NOMO-1 (cell line): ENCODE data around the gene TMED1.
A peak's percentile ranks its signal among the peaks of the same experiment; 100 is the strongest.
"Not testable (repeated sequence)": the region's sequence is repeated elsewhere in the genome, so short reads cannot be mapped to it uniquely, and the experiment has no call there.

ENCODE experiments used
- DNase-seq, 2 experiments: peaks; one replicate each; lab custom pipeline; 2025; ENCODE audit not compliant: unreplicated experiment in 2 of 2; lab: John Stamatoyannopoulos, UW

TMED1 gene, protein sequence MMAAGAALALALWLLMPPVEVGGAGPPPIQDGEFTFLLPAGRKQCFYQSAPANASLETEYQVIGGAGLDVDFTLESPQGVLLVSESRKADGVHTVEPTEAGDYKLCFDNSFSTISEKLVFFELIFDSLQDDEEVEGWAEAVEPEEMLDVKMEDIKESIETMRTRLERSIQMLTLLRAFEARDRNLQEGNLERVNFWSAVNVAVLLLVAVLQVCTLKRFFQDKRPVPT

GRCh38 chr19:10835754-10836478 is at the start of gene TMED1:
TSS of gene TMED1 (minus strand) at chr19:10836212. CDS start at chr19:10836191, 21 bp downstream.
- DNase-seq: peak; percentile 94 to 99

DNA sequence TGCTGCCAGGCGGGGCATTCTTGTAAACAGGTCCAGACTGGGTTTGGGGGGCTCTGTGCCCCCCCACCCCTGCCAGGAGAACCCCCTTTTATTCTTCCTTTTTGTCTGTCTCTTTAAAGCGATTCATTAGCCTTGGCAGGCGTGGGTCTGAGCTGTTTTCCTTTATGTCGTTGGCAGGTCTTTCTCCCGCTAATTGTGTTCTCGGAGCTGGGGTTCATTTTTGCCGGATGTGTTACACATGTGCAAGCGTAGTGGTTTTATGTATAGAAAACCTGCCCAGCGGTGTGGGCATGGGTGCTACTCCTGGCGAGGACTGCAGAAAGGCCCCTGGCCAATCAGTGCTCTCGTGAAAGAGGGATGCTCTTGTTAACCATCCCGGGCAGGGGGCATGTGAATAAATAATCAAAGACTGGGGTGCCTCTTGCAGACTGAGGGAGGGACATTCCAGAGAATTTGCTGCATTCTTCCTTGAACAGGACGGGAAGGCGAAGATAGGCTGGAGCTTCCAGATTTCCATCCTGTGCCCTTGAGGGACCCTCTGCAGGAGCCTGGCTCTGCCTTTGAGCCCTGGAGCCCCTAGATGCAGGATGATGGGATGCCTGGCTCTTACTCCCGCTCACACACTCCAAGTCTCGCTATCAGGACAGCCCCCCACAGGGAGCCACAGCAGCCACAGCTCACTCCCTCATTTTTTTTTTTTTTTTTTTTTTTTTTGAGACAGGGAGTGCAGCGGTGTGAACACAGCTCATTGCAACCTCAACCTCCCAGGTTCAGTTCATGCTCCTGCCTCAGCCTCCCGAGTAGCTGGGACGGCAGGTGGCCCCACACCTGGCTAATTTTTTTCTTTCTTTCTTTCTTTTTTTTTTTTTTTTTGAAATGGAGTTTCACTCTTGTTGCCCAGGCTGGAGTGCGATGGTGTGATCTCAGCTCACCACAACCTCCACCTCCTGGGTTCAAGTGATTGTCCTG is 49.5 kb upstream of the TMED1 start:
- DNase-seq: no peak

GRCh38 chr19:10884274-10884673 is 48.3 kb upstream of the TMED1 start:
- no peak for DNase-seq

DNA sequence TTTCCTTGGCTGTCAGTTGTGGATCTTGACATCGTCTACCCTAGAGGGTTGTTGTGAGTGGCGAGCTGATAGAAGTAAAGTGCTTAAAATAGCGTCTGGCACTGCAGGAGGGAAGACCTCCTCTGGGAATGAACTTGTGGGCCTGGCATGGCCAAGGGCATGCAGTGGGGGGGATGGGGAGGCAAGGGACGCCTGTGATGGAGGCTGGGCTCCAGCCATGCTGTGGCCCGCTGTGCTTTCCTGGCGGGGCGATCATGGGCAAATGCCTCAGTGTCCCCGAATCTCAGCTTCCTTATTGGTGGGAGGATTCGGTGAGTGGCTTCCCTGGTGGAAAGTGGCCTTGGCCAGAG is 46.1 kb upstream of the TMED1 start:
- DNase-seq: no peak

- DNase-seq: no peak
These were observed 45.5 kb upstream of the TMED1 start for GRCh38 chr19:10881403-10882107.

DNA sequence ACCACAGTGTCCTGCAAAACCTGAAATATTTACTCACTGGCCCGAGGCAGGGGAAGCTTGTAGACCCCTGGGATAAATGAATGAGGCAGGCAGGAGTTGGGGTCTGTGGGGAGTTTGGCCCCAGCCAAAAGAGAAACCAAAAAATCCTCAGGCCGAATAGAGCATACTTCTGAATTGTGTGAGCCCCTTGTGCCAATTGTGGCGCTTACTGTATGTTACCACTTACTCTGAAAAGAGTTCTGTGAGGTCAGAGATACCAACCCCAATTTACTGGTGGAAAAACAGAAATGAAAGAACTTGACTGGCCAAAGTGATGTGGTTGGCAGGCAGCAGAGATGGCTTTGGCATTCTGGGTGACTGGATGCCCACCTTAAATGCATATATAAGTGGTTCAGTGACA is 42.2 kb upstream of the TMED1 start:
- no peak for DNase-seq

- not testable (repeated sequence) for DNase-seq
These were observed 41.6 kb upstream of the TMED1 start for GRCh38 chr19:10877608-10878007.

DNA sequence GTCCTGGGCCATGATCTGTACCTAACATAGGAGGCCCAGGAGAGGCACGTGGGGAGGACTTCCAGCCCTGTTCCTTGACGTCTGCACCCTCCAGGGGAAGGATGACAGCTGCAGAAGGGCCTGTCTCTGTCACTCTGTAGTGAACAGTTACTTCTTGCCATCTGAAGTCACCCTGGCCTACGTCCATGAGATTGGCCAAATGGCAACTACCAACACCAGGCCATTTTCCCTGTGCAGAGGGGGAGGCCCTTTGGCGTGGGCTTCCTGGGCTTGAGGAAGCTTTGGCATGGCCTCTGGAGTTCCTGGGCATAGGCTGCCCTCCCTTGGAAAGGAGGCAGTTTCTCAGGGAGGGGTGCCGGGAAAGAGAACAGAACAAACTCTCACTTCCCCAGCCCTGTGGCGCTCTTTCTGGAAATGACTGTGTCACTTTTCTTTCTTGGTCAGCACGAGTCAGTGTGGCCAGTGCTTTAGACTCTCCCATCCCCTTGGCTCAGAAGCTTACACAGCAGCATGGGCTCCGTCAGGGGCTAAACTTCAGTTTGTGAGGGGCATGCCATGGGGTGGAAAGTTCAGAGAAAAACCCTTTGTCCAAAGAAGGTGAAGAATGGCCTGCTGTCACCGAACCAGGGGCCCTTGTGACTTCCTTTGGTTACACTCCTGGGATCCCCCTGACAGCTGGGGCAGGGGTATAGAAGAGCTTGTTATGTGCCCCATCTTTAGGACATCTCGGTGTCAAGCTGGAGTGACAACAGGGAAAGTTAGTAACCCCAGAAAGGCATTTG is 40.6 kb upstream of the TMED1 start:
- DNase-seq: no peak

DNA sequence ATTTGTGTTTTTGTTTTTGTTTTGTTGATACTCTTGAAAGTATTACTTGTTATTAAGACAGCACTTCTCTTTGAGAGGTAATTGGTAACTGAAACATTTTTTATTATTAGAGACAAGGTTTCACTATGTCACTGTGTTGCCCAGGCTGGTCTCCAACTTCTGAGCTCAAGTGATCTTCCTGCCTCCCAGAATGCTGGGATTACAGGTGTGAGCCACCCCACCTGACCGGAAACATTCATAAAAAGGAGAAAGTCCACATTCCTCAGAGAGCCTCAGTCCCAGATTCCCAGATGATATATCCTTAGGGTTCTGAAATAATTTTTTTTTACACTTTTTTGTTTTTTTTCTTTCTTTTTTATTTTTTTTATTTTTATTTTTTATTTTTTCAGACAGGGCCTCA is 38.0 kb upstream of the TMED1 start:
- no peak for DNase-seq

DNA sequence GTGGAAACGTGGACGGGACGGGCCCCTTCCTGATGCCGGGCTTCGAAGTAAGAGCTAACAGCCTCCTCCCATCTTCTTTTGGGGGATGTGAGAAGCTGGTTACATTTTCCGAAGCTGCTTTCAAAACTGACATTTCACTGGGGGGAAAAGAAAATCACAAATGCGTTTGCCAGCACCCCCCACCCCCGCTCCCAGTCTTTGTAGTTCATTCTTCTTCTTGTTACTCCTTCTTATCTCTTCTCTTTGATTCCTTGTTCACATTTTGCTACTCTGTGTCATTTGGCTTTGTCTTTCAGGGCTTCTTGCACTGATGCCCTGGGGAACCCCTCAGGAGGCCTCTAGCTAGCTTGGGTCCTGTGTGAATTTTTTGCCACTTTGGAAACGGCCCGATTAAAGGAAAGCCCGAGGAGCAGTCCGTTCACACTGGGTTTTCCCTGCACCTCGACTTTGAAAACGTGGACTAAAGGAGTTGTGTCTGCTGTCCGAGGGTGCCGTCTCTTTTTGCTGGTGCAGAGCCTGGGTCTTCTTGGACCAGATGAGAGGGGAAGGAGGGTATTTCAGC is 36.6 kb upstream of the TMED1 start:
- DNase-seq: no peak

DNA sequence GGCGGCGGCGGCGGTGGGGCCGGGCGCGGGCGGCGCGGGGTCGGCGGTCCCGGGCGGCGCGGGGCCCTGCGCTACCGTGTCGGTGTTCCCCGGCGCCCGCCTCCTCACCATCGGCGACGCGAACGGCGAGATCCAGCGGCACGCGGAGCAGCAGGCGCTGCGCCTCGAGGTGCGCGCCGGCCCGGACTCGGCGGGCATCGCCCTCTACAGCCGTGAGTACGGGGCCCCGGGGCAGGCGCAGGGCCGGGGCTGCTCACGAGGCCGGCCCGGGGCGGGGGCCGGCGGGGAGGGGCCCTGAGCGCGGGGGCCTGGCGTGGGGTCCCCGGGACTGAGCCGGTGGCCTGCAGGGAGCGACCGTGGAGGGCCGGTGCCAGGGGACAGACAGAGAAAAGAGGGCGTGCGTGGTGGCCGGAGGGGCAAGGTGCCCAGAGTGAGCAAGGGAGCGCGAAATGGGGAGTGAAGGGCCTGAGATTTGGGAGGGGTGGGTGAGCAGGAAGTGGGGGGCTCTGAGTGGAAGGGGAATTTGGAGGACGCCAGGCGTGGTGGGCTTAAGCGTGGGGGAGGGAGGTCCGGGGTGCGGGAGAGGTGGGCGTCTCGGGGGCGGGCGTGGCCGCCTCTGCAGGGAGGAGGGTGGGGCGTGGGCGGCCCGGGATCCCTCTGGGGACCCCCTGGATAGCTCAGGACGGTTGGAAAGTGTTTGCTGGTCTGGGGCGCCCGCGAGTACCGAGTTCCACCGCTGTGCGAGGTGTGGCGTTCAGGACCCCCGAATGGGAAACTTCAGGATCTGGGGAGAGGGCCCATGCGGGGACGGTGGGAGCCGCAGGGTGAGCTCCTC is 35.9 kb upstream of the TMED1 start:
- no peak for DNase-seq

GRCh38 chr19:10870955-10871603 is 35.1 kb upstream of the TMED1 start, which contains the start of gene CARM1:
TSS of gene CARM1 (plus strand) at chr19:10871553. CDS start at chr19:10871703, 150 bp downstream.
- DNase-seq: peak; percentile 98 to 100

GRCh38 chr19:10870501-10870954 is 34.5 kb upstream of the TMED1 start:
- DNase-seq: no peak

DNA sequence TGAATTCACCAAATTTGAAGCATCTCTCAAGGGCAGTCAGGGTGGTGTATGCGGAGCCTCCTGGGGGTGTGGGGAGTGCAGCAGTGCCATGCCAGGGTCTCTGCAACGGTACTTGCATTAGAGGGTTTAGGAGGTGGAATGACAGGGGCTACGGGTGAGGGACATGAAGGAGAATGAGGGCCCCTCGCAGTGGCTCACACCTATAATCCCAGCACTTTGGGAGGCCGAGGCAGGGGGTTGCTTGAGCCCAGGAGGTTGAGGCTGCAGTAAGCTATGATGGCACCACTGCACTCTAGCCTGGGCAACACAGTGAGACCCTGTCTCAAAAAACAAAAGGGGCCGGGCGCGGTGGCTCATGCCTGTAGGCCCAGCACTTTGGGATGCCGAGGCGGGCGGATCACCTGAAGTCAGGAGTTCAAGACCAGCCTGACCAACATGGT is 33.9 kb upstream of the TMED1 start:
- DNase-seq: not testable (repeated sequence)

DNA sequence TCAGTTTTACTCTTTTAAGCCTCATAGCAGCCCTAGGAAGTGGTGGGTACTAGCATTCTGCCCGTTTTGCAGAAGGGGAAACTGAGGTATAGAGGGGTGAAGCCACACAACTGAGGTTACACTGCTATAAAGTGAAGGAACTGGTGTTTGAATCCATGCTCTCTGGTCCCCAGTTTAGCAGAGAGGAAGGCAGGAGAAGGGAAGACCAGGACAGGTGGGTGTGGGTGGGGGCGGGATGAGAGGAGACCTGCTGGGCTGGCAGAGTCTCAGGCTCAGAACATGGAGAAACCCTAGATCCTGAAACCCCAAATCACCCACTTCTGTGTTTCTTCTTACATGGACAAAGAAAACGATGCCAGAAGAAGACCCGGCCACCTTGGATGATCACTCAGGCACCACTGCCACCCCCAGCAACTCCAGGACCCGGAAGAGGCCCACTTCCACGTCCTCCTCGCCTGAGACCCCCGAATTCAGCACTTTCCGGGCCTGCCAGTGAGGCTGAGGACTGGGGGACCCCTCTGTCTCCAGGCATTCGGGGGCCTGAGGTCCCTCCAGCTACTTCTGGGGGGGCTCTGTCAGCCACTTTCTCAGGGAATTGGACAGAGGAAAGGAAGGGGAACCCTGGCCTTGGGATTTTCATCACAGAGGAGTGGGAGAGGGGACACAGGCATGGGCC is 33.0 kb upstream of the TMED1 start:
- no peak for DNase-seq

DNA sequence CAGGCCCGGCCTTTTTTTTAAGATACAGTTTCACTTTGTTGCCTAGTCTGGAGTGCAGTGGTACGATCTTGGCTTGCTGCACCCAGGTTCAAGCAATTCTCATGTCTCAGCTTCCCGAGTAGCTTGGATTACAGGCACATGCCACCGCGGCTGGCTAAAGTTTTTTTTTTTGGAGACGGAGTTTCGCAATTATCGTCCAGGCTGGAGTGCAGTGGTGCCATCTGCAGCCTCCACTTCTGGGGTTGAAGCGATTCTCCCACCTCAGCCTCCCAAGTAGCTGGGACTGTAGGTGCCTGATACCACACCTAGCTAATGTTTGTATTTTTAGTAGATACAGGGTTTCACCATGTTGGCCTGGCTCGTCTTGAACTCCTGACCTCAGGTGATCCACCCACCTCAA is 30.5 kb upstream of the TMED1 start:
- DNase-seq: no peak

DNA sequence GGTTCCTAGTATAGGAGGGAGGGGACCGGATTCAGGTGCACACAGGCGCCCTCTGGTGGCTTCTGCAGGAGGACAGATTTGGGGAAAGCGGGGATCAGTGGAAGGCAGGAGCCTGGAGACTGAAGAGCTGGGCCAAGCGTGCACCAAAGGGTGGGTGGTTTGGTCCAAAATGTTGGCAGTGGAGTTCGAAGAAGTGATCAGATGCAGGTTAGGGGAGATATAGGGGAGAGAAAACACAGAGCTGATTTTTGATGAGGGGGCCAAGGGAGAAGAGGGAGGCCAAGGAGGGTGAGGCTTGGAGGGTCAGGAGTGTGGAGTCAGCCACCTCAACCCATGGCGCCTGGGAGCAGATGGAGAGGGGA is 28.5 kb upstream of the TMED1 start:
- DNase-seq: peak; percentile 48 to 68
